Inferior parietal cortex (tissue), 1 donor: ENCODE results near the gene MACROH2A1.
"Not testable (repeated sequence)": the region's sequence is repeated elsewhere in the genome, so short reads cannot be mapped to it uniquely, and the experiment has no call there.

Source experiments
- DNase-seq: peaks from one replicate; pipeline ENCODE4 v3.0.0-alpha.2; 2016; ENCODE audit errors: extremely low spot score

The MACROH2A1 gene

DNA sequence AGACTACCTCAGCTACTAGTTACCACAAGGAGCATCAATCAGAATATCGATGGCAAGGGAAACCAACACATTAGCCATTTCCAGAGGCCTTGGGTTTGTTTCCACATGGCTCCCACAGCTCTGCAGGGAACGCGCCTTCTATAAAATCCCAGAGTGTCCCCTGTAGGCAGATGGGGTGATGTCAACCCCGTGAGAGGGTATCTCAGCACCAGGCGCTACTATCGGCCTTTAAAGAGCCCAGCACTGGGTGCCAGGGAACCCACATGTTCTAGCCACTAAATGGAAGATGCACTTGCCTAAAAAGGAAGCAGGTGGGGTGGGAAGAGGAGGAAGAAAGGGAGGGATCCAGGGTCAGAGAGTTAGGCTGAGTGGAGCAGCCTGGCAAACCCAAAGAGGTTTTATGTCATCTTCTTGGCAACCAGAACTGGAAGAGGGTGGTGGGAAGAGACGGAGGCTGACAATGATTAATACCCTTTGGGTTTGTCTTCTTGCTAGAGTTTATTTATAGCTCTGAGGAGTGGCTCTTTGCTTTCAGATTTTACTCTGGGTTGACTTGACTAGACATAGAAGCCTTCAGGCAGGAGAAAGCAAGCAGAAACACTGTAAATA is 19.9 kb downstream of the MACROH2A1 start:
- DNase-seq, result no peak

DNA sequence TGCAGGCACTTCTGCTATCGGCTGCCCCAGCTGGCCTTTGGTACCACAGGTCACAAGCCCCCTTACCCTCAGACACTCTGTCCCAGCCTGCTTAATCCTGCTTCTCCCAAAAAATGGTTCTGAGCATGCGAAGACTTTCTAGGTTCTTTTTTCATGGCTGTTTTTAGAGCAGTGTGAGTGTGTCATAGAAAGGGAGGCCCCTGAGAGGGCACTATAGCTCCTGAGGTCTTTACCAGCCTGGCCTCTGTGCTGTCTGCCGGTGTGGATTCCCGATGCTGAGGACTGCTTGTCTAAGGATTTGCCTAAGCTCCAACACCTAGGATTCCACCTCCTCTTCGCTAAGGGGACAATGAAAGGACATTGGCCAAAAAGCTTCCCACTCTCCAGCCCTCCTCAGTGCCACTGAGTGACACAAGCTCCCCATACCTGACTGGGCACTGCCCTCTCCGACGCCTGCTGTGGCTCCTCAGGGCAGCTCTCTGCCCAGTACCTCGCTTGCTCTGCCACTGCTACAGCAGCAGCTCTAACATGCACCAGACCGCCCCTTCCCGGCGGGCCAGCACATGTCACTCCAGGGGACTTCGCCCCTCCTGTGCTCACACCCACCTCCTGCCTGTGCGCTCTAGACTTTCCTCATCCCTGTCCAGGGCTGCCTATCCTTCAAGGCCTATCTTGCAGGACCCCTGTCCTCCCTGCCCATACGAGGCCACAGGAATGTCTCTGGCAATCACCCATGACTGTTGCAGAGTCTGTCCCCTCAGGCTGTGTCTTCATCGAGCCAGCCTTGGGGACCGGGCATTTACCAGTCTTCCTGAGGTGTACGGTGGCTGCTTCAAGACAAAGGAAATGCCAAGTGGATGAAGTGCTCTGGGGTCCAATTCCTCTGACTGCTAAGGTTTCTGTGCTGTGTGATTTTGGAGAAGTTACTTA is 21.0 kb downstream of the MACROH2A1 start:
- DNase-seq, result no peak

DNA sequence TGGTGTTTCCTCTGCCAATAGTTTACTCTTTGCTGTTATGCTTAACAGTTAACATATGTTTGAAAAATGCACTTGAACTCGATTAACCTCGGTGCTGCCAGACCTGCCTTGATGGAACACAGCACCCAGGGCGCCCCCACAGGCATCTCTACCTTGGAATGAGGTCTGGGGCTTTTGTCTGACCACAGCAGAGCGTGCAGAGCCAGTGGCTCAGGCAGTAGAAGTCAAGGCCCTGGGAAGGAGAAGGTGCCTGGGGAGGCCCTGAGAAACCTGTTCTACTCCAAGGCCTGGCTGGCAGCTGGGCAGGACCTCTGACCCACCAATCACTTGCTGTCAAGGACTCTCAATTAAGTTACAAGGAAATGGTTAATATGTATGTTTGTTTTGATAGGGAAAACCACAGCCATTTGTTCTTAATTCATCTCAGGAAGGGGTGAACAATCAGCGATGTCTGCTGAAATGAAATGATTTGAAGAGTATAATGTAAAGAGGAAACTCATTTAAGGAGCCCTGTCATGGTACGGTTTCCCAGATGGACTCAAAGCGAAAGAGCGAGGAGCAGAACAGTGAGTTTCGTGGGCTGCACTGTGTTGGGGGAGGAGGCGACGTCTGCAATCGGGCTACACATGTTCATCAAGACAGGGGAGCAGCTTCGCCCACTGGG is 21.9 kb downstream of the MACROH2A1 start:
- DNase-seq, result no peak

DNA sequence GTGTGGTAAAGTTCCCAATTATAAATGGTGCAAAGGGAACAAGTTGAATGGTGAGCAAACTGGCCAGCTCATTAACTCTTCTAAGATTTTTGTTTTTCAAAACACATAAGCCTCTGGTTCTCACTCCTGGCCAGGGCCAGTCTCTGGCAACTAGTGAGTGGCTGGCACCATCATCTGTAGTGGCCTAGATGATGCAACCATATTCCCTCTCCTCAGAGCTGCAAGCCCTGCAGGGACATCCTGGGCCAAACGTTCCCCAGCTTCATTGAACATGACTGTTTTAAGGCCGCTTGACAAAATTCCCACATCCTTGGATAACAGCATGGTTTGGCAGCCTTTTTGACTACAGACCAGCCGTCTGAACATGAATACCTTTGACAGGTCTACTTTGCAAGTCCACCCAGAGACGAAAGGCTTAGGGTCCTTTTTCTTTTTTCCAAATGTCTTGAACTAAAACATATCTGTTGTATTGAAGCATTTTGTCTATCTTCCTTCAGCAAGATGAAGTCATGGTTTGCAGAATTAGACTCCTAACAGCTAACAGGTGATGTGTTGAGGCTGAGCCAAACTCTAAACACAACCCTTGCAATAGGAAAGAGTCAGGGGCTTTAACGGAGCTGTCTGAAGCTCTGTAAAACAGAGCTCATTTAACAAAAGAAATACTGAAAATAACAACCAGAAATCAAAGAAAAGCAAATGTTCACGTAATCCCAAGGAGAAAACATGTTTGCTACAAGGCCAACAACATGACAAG is 23.8 kb downstream of the MACROH2A1 start:
- no peak for DNase-seq

DNA sequence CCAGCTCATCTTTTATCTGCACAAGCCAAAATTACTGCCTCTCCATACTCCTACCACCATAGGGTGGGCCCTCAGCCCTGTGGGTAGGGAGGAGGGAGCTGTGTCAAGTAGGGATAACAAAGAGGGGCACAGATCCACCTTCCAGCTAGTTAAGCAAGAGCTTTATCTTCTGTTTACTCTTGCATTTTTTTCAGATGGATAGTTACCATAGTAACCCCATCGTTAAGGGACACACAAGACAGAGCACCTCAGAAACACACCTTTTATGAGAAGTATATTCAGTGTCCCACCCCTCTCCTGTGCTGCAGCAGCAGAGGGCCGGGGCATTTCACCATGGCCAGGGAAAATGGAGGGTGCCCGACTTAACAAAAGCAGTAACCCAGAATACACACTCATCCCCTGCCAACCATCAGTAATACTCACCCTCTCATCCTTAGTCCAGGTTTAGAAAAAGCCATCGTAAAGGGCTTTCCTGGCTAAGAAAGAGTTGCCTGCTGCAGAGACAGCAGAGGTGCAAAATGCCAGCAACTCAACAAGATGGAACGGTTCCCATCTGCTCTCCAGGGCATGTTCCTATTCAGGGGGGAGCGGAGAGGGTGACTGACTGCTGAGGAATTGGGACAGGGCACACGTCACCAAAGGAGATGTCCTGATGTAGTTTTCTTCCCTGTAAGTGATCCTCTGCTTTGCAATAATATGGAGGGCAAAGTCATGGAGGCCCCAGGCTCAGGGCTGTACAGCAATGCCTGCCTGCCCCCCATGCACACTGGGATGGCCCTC is 25.1 kb downstream of the MACROH2A1 start:
- no peak for DNase-seq

DNA sequence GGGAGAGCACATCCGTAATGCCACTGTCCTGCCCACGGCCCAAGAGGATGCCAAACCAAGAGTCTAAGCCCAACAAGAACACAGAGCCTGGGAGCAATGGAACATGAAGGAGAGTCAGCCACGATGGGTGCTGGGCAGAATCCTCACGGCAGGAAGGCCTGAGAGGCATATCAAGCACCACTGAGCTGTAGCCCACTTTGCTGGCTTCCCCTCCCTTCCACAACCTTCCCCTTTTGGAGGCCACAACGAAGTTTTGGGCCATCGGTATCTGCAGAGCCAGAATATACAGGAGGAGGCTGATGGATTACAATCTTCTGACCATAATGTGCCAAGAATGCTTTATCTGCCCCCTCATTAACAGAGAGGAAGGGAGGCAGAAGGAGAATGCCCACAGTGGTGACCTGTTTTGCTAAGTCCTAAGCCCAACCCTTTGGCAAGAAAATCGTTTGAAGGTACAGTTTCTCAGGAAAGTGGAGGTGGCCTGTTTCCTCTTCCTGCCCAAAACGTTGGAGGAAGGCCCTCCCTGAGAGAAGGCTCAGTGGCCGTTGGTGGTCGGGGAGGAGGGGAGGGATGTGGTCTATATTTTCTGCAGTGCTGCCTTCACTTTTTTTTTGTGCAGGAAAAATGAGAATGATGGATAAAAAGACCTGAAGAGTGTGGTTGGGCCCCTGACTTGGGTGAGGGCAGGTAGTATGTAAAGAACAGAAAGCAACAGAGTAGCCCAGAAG is 26.2 kb downstream of the MACROH2A1 start:
- DNase-seq, result no peak

DNA sequence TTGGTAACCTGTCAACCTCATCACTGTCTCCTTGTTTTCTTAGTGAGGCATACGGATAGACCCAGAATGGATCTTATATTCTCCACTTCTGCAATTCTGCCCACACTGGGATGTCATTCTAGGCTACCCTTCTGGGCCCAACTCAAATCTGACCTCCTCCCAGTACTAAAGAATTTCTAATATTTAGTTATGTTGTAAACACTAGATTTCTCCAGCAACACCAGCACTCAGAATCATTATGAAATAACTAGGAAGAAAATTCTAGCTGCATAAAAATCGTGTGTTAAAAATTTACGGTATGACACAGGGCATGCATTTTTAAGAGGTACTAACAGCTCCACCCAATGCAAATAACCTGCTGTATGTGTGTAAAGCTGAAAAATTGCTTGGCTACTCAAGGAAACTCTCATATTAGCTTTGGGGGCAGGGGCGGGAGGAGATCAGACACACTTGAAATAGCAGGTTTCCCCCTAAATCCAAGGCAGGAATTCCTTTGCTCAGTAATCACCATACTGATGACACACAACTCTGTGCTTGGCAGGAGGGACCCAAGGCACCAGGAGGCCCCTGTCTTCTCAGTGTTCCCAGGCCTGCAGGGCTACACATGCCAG is 27.3 kb downstream of the MACROH2A1 start:
- DNase-seq, result no peak

DNA sequence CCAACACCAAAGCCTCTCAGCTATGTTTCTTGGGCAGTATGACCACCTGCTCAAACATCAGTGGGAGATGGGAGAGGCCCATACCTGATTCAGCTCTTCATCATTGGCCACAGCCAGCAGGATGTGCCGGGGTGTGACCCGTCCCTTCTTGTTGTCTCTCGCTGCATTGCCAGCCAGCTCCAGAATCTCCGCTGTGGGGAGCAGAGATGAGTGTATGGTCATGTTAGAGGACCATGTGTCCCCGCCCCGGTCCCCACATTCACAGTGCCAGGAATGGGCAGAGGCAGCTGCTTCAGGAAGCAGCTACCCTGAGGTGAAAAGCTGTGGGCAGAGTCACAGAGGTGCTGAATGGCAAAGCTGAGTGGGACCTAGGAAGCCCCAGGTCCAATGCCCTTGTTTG is 29.1 kb downstream of the MACROH2A1 start:
- no peak for DNase-seq

DNA sequence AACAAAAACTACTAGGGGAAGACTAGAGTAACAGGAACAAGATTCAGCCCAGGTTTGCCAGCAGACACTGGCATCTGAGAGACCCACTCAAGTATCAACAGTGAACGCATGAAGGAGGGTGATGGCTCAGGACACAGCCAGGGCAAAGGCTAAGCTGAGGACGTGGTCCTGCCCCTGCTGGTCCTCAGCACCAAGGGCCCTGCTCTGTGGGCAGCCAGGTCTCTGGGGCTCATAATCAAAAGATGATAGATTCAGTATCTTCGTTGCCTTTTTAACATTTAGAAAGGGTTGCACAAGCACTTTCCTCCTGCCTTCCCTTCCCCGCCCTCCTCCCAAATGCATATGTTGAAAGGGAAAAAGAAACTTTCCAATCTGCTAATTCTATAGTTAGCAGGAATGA is 31.5 kb downstream of the MACROH2A1 start:
- DNase-seq, result no peak

DNA sequence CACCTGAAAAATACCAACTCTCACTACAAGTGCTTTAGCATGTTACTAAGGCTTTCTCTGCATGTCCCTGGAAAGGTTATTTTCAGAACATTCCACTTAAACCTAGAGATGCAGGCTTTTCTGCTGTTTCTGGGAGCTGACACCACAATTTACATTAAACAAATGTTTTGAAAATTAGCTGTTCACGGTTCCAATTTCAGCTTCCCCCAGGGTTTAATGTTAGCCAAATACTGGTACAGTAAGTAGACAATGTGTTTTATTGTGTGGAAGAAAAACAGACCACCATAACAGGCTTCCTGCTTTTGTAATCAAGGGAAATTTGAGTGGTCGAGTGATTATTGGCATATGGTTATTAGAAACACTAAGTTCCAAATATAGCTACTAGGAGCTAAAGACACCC is 32.0 kb downstream of the MACROH2A1 start:
- no peak for DNase-seq

DNA sequence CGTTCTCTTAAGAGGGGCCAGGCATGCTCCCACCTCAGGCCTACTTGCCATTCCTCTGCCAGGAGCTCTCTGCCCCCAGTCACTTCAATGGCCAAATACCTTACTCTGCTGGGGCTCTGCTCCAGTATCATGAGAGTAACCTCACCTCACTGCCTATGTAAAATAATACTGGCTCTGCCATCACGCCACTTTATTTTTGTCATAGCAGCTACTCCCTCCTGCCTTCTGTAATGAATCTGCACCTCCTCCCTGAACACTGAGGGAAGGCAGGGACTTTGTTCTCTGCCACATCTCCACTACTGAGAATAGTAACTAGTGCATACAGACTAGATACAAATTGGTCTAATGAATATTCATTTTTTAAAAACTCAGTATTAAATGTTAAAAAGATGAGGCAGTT is 33.8 kb downstream of the MACROH2A1 start:
- DNase-seq, result no peak

DNA sequence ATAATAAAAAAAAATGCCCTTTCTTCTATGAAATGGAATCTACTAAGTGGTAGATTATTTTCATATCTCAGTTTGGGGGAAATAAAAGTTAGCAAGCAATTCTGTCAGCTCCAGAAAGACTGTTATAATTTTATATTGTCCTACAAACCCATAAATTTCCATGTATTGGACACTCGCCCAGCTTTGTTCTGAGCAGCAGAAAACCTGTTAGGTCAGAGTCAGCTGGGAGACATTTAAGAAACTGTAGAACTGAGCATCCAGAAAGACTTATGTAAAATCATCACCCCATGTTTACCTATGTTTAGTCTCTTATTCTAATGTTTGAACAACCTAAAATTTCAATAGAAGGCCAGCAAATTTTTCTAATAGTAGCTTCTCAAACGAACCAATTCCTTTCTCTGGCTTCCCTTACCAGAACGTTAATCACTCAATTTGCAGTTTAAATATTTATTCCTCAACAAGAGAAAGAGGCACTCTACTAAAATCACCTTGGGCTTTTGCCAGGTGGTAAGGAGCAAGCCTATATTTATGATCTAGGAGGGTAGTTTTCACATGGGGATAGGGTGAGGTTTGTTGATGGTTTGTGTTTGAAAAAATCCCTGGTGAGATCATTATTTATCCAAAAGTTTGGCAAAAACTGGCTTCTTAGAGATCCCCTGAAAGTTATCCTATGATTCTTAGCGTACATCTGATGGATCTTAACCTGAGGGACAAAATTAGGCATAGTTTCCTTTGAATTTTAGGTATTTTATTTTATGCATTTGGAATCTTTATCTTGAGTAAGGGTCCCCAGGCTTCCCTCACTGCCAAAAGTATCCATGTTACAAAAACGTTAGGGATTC is 34.4 kb downstream of the MACROH2A1 start:
- no peak for DNase-seq

DNA sequence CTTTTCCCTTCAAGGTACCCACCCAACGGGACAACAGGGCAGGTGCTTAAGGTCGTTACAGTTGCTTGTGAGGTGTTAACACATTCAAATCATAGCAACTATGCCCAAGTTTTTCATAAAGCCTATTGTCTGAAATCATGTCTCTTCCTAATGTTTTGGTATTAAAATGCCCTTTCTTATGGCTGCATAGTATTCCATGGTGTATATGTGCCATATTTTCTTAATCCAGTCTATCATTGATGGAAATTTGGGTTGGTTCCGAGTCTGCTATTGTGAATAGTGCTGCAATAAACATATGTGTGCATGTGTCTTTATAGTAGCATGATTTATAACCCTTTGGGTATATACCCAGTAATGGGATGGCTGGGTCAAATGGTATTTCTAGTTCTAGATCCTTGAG is 35.7 kb downstream of the MACROH2A1 start:
- DNase-seq, result not testable (repeated sequence)

DNA sequence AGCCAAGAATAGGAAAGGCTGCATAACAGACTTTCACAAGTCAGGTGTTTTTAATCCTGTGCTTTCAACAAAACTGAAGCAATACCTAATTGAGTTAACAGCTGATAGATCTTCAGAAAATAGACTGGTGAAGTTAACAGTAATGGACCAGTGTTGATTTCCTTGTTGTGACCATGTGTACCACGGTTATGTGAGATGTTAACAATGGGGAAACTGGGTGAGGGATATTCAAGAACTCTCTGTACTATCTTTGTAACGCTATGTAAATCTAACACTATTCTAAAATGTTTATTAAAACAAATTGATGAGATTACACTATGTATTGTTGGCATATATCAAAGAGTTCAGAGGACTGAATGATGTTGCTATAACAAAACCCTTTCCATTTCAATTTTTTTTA is 36.9 kb downstream of the MACROH2A1 start:
- no peak for DNase-seq

DNA sequence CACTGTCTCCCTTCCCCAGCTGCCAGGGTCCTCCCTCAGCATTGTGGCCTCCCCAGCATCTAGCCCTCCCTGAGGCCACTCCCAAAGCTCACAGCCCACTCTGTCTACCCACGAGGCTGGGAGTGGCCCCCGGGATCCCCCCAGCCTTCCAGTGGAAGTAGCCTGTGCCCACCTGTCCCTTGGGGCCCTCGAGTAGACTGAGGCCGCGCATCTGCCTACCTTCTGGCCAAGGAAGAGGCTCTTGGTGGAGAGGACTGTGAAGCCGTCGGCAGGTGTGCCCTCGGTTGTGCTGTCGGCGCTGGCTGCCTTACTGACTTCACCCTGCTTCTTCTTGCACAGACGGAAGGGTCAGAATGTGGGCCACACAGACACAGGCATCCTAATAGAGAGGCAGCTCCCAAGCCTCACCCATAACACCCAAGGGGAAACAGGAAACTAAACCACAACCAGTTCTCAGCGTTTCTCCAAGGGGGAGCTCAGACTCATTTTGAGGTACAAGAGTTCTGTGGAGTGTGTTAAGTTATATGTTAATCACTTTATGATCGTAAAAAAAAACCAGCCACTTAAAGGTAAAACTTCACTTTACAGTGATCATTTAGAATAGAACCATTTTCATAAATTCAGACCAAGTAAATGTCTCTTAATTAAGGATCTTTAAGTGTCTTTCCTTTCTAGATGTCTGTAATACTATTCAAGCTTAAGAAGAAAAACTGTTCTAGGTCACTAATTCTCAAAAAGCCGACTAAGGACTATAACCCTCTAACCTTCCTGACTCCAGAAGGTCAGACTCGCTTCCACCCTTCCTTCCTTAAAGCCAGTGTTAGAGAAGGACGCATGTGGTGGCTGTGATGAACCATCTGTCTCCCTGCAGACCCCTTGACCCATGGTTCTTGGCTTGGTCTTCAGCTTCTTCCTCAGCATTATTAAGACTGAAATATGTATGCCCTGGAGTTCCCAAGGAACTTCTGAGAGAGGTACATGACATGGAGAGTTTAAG is 38.5 kb downstream of the MACROH2A1 start:
- no peak for DNase-seq

DNA sequence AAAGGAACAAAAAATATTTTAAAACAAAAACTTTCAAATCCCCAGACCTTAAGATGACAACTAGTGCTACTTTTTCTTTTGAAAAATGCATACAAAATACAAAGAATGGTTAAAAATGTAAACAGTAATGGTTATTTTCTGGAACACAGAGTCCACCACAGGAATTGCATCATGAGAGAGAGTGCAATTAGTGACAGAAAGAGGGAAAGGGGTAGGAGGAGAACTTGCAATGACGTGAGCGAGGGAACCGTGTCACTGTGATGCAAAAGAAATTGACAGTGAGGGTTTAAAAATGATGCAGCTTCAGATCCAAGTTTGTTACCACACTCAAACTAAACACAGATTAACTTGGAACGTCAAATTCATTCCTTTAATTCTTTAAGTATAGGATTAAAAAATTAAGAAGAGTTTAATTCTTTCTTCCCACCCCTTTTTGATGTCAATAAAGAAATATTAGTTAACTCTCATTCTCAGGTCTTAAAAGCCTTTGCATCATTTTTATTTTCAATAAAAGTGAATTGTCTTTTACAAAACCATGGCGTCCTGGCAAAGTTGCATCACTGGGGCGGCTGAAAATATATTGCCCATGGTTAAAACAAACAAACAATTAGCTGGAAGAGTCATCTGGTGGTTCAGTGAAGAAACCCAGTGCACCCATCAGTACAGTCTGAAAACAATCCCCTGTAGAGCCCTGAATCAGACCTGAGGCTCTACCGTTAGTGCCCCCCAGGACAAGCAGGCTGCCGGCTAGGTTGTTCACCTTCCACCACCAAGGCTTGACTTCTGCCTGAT is 39.5 kb downstream of the MACROH2A1 start:
- DNase-seq, result no peak

DNA sequence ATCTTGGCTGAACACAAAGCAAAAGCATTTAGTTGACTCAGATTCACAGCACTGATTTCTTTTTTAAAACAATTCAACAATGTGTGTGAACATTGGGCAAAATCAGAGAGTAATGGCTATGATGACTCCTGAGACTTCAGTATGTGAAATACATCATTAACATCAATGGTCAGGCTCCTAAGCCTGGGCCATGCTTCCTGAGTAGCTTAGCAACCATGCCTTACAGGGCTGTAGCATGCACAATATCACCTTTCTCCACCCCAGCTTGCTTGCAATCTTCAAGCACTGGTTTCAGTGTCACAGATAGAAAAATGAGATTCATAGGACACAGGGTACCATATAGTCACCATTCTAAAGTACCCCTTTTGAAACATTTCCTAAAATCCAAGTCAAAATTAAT is 41.3 kb downstream of the MACROH2A1 start:
- no peak for DNase-seq
